ES-I3 (cell line): ENCODE data around the gene CYBA.

Experiments
- H3K36me3 ChIP-seq: 2 replicates; pipeline ENCODE4 v1.6.1; 2013; ENCODE audit warnings: mild to moderate bottlenecking, low read length, control low read depth, moderate library complexity; ENCODE audit not compliant: insufficient read depth
- H3K4me1 ChIP-seq: 2 replicates; pipeline ENCODE4 v1.6.1; 2013; ENCODE audit warnings: mild to moderate bottlenecking, control low read depth, low read length; ENCODE audit not compliant: insufficient read depth
- H3K9ac ChIP-seq: 2 replicates; pipeline ENCODE4 v1.6.1; 2013; ENCODE audit warnings: low read depth, mild to moderate bottlenecking, low read length, moderate library complexity
- H3K9me3 ChIP-seq: 2 replicates; pipeline ENCODE4 v1.6.1; 2013; ENCODE audit warnings: mild to moderate bottlenecking, low read length, moderate library complexity; ENCODE audit not compliant: control insufficient read depth, insufficient read depth

Gene CYBA

GRCh38 chr16:88649924-88650748 lies 717 bp downstream of the CYBA start:
- H3K9me3 ChIP-seq = no peaks in the 10 kb centered on the region
- H3K9ac ChIP-seq = peak overlapping the region; percentile 79
- no peaks in the 10 kb centered on the region; the same call in 1 of the 2 replicates for H3K4me1 ChIP-seq
- no peaks in the 10 kb centered on the region for H3K36me3 ChIP-seq

- H3K9ac ChIP-seq = peak overlapping the region; percentile 79; the same call in 1 of the 2 replicates
Measured at GRCh38 chr16:88649195-88649923, 1.5 kb downstream of the CYBA start.

DNA sequence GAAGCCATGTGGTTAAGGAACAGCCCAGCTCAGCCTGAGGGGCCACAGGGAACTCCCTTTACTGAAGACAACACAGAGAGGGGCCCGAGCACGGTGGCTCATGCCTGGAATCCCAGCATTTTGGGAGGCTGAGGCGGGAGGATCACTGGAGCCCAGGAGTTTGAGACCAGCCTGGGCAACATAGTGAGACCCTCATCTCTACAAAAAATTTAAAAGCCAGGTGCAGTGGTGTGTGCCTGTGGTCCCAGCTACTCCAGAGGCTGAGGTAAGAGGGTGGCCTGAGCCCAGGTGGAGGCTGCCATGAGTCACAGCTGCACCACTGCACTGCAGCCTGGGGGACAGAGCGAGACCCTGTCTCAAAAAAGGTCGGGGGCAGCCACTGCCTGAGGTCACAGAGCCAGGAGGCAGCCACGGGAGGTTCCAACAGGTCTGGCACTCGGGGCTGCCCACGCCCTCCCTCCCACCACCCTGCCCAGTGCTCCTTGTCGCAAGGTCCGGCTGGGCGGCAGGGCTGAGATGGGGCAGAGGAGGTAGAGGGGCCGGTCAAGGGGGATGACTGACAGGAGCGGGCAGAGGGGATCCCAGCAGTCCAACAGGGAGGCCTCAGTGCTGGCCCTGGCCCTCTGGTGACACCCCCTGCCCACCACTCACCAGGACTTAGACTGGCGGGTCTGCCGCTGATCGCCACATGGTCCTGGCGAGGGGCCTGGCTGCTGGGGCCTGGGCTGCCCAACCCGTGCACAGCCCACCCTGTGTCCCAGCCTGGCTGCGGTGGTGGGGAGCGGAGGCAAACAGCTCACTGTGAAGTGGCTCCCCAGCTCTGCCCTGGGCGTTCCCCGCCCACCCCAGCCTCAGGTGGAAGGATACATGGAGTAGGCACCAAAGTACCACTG lies 3.4 kb downstream of the CYBA start:
- Histone ChIP-seq H3K4me1 (no peaks in the 10 kb centered on the region; the same call in 1 of the 2 replicates), H3K36me3 (no peaks in the 10 kb centered on the region), H3K9me3 (no peaks in the 10 kb centered on the region), H3K9ac (no peak overlapping the region)

More at GRCh38 chr16:88649195-88649923, 1.5 kb downstream of the CYBA start:
- Histone ChIP-seq H3K4me1 (no peaks in the 10 kb centered on the region; the same call in 1 of the 2 replicates), H3K9me3 (no peaks in the 10 kb centered on the region), H3K36me3 (no peaks in the 10 kb centered on the region)

DNA sequence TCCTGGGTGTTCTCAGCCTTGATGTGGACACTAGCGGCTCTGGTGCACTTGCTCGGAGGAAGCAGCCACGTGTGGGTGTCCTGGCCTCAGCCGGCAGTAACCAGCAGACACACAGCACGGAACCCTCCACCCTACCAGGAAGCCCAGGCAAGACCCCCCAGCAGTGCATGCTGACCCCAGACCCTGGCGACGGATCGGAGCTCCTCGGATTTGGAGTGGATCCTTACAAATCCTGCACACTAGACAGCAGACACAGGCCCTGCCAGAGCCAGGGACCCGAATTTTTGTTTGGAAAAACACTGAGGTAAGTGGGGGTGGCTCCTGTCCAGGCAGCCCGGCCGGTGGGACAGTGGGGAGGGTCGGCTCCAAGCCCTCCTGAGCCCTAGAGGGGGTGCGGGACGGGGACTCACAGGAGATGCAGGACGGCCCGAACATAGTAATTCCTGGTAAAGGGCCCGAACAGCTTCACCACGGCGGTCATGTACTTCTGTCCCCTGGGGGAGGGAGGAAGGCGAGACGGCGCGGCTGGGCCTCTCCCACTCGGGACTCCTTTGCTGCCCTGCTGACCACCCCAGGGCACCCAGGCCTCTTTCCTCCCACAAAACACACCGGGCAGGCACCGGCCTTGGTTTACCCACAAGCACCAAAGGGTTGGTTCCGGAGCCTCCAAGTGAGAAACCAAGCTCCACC lies 4.4 kb downstream of the CYBA start:
- H3K36me3 ChIP-seq = no peaks in the 10 kb centered on the region
- H3K4me1 ChIP-seq = no peaks in the 10 kb centered on the region; the same call in 1 of the 2 replicates
- H3K9ac ChIP-seq = no peak overlapping the region
- no peaks in the 10 kb centered on the region for H3K9me3 ChIP-seq

GRCh38 chr16:88645941-88646340 lies 4.9 kb downstream of the CYBA start:
- Histone ChIP-seq H3K36me3 (no peaks in the 10 kb centered on the region), H3K9me3 (no peaks in the 10 kb centered on the region), H3K4me1 (no peaks in the 10 kb centered on the region; the same call in 1 of the 2 replicates), H3K9ac (no peak overlapping the region)

- H3K36me3 ChIP-seq = no peaks in the 10 kb centered on the region
- H3K9me3 ChIP-seq = no peaks in the 10 kb centered on the region
- H3K9ac ChIP-seq = no peak overlapping the region
- H3K4me1 ChIP-seq = no peaks in the 10 kb centered on the region; the same call in 1 of the 2 replicates
Measured at GRCh38 chr16:88645455-88645854, 5.4 kb downstream of the CYBA start.

GRCh38 chr16:88643644-88643932 lies 7.3 kb downstream of the CYBA start:
- Histone ChIP-seq H3K9me3 (no peaks in the 10 kb centered on the region), H3K36me3 (no peaks in the 10 kb centered on the region), H3K4me1 (no peaks in the 10 kb centered on the region; the same call in 1 of the 2 replicates), H3K9ac (no peak overlapping the region)

DNA sequence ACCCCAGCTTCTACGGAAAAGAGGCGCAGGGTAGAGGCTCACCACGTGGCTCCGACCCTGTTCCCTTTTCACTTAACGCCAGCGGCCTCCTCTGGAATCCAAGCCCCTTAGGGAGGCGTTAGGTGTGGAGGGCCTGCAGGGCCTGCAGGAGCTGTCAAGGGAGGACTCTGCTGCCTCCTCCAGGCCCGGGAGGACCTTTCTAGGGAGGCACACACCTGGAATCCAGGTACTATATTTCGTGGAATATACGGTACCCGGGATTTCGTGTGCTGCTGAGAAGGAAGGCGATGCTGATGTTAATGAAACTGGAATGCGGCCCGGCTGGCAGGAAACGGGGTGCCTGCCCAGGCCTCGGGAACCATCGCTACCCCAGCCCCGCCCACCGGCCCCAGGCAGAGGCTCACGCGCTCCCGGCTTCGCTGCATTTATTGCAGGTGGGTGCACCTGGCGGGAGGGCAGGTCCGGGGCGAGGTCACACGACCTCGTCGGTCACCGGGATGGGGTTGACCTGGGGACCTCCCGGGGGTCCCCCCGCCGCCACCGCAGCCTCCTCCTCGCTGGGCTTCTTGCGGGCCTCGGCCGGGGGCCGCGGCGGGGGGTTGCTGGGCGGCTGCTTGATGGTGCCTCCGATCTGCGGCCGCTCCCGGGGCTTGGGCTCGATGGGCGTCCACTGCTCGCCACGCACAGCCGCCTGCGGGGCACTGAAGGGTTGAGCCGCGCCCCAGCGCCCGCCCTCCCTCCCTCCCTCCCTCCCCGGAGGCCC lies 7.8 kb downstream of the CYBA start:
- H3K4me1 ChIP-seq = peaks cover 2% of the 10 kb centered on the region; the same call in 1 of the 2 replicates
- no peak overlapping the region for H3K9ac ChIP-seq
- H3K36me3 ChIP-seq = no peaks in the 10 kb centered on the region
- no peaks in the 10 kb centered on the region for H3K9me3 ChIP-seq

DNA sequence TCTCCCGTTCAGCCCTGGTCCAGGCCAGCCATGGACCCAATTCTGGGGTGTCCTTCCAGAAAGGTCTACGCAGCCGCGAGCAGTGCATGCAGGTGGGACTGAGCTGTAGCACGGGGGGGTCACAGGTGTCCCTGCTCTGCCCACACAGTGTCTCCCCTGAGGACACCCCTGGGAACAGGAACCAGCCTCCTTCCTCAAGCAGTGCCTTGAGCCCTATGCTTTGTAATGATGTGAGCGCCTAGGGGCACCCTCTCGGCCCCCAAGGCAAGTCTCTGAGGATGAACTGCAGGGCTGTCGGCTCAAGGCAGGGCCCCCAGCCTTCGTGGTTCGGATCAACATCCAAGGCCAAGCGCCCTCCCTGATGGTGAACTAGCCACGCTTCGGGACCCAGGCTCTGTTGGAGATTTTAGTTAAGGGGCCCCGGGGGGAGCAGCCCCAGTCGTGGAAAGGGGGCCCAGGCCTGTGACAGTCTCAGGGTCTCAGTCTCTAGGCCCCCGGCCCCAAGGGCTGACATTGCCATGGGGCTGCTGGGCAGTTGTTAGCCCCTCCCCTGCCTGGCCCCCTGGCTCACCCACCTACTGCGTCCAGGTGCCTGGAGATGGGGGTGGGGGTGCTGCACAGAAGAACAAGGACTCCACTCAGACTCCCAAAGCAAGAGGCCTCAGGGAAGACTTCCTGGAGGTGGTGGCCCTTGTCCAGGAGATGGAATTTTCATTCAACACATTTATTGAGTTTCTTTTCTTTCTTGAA lies 10.2 kb downstream of the CYBA start:
- no peak overlapping the region for H3K9ac ChIP-seq
- no peaks in the 10 kb centered on the region for H3K9me3 ChIP-seq
- H3K4me1 ChIP-seq = peaks cover 4% of the 10 kb centered on the region; the same call in 1 of the 2 replicates
- no peaks in the 10 kb centered on the region for H3K36me3 ChIP-seq

- Histone ChIP-seq H3K36me3 (no peaks in the 10 kb centered on the region), H3K4me1 (peaks cover 4% of the 10 kb centered on the region; the same call in 1 of the 2 replicates), H3K9ac (no peak overlapping the region), H3K9me3 (no peaks in the 10 kb centered on the region)
Measured at GRCh38 chr16:88640039-88640495, 10.8 kb downstream of the CYBA start.

GRCh38 chr16:88639231-88640038 lies 11.4 kb downstream of the CYBA start:
- H3K9ac ChIP-seq = no peak overlapping the region
- no peaks in the 10 kb centered on the region for H3K36me3 ChIP-seq
- H3K4me1 ChIP-seq = peaks cover 4% of the 10 kb centered on the region; the same call in 1 of the 2 replicates

More at GRCh38 chr16:88639231-88640038, 11.4 kb downstream of the CYBA start:
- no peaks in the 10 kb centered on the region for H3K9me3 ChIP-seq
